ENCODE results near the gene FAM163A. TPM values are rescaled to one million over a fixed set of nuclear protein-coding genes. Genes with fewer than 3 reads are reported as not detected.

Gene FAM163A
- total RNA-seq, 5 donors from 2014 or later (not counting 1 experiment from before 2014, with no cell fraction given), result 0.25 TPM; not detected in 4

DNA sequence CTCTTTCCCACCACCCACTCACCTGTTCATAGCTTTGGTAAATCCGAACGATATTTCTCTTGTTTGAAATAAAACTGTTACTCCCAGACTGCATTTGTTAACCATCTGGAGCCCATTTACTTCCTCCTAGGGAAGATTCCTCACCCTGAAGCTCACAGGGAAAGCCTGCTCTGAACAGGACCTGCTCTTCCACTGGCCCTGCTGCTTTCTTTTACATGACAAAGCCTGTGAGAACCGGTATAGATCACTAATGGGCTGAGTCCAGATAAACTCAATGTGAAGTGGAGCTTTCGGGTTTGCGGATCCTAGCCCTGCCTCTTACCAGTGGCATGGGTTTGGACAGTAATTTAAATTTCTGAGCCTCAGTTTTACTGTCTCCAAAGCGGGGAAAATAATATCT is 45.2 kb downstream of the FAM163A start:
- no peaks in the 10 kb centered on the region for H3K4me1 ChIP-seq (ENCODE audit: control insufficient read depth in 1 of 2, extremely low read depth in 1 of 2, insufficient read depth in 2 of 2, low read length in 2 of 2)
- no peaks in the 10 kb centered on the region for H3K9me3 ChIP-seq
- DNase-seq, result no peak
- no peak for ATAC-seq (replicated peaks in 1 of 4)
- Mint-ChIP-seq H3K4me1 (no peaks in the 10 kb centered on the region), H3K27ac (no peak overlapping the region), H3K4me3 (no peak overlapping the region), H3K27me3 (peaks cover 7 to 16% of the 10 kb centered on the region in 2 donors), H3K36me3 (no peaks in the 10 kb centered on the region), H3K9me3 (no peaks in the 10 kb centered on the region)
- 55% methylated on average over 3 of the region's 6 CpGs for WGBS (ENCODE audit: insufficient coverage)
- POLR2A ChIA-PET, result interaction anchor here in 1 of 2 donors (0.7 kb wide), 1 partner anchor 306 kb away, joined by 3 read pairs; no protein-coding TSS in a partner anchor
- CTCF ChIA-PET, result no interaction called here
- H3K36me3 ChIP-seq (ENCODE audit: control insufficient read depth in 2 of 2, extremely low read depth in 1 of 2, insufficient read depth in 1 of 2, low read length in 1 of 2), result no peaks in the 10 kb centered on the region
- peaks cover 0 to 7% of the 10 kb centered on the region in 2 experiments for H3K27me3 ChIP-seq (replicated peaks in 1 of 2; ENCODE audit: control insufficient read depth in 2 of 2, extremely low read depth in 1 of 2, insufficient read depth in 2 of 2, low read length in 1 of 2)
- H3K27ac ChIP-seq (ENCODE audit: low read length), result no peak overlapping the region
- H3K4me3 ChIP-seq (ENCODE audit: control insufficient read depth in 1 of 2, extremely low read depth in 1 of 2, low read length in 1 of 2), result no peak overlapping the region

DNA sequence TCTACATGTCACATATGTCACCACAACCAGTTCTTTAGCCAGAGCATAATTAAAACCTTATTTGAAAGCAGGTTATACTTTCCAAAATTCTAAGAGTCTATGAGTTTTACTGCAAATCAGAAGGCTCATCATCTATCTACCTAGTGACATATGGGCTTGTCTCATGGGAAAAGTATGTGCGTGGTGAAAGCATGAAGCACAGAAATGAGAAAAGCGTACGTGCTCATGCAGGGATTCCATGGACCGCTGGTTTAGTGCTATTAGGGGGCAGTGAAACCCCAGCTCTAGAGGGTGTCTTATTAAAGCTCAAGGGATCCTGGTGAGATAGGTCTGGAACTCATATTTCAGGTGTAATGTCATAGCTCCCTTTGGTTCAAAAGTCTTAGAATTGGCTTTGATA is 50.2 kb downstream of the FAM163A start:
- POLR2A ChIA-PET, result interaction anchor here in 1 of 2 donors (0.7 kb wide), 1 partner anchor 32 kb away, joined by 4 read pairs; no protein-coding TSS in a partner anchor
- Histone ChIP-seq H3K27me3 (replicated peaks in 1 of 2; ENCODE audit: control insufficient read depth in 2 of 2, extremely low read depth in 1 of 2, insufficient read depth in 2 of 2, low read length in 1 of 2) (peaks cover 0 to 4% of the 10 kb centered on the region in 2 experiments), H3K4me1 (ENCODE audit: control insufficient read depth in 1 of 2, extremely low read depth in 1 of 2, insufficient read depth in 2 of 2, low read length in 2 of 2) (no peaks in the 10 kb centered on the region), H3K27ac (ENCODE audit: low read length) (no peak overlapping the region), H3K4me3 (ENCODE audit: control insufficient read depth in 1 of 2, extremely low read depth in 1 of 2, low read length in 1 of 2) (no peak overlapping the region), H3K9me3 (no peaks in the 10 kb centered on the region), H3K36me3 (ENCODE audit: control insufficient read depth in 2 of 2, extremely low read depth in 1 of 2, insufficient read depth in 1 of 2, low read length in 1 of 2) (no peaks in the 10 kb centered on the region)
- H3K36me3 Mint-ChIP-seq, result no peaks in the 10 kb centered on the region
- H3K27me3 Mint-ChIP-seq, result peaks cover 4 to 9% of the 10 kb centered on the region in 2 donors
- H3K4me3 Mint-ChIP-seq, result no peak overlapping the region
- no peaks in the 10 kb centered on the region for H3K4me1 Mint-ChIP-seq
- WGBS (ENCODE audit: insufficient coverage), result 100% methylated on average over 4 of the region's 4 CpGs
- ATAC-seq (replicated peaks in 1 of 4) (no peak), DNase-seq (no peak)
- CTCF ChIA-PET, result no interaction called here
- no peaks in the 10 kb centered on the region for H3K9me3 Mint-ChIP-seq
- H3K27ac Mint-ChIP-seq, result no peak overlapping the region

DNA sequence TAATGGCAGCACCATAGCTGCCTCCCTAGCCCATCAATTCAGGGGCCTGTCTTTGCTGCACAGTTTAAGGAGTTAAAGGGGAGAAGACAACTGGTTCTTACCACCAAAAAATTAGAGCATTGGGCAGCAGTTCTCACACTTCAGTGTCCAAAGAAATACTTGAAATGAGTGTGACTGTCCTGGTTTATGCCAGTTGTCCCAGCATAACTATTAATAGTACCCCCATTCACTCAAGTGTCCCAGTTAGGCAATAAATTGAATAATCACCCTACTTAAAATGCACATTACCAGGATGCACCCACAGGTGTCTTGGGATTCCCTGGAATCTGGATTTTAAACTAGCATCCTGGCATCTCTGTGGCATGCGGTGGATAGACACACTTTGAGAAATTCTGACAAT is 51.1 kb downstream of the FAM163A start:
- Histone ChIP-seq H3K4me1 (ENCODE audit: control insufficient read depth in 1 of 2, extremely low read depth in 1 of 2, insufficient read depth in 2 of 2, low read length in 2 of 2) (no peaks in the 10 kb centered on the region), H3K9me3 (no peaks in the 10 kb centered on the region), H3K27me3 (replicated peaks in 1 of 2; ENCODE audit: control insufficient read depth in 2 of 2, extremely low read depth in 1 of 2, insufficient read depth in 2 of 2, low read length in 1 of 2) (peaks cover 0 to 4% of the 10 kb centered on the region in 2 experiments), H3K4me3 (ENCODE audit: control insufficient read depth in 1 of 2, extremely low read depth in 1 of 2, low read length in 1 of 2) (no peak overlapping the region), H3K27ac (ENCODE audit: low read length) (no peak overlapping the region), H3K36me3 (ENCODE audit: control insufficient read depth in 2 of 2, extremely low read depth in 1 of 2, insufficient read depth in 1 of 2, low read length in 1 of 2) (no peaks in the 10 kb centered on the region)
- Mint-ChIP-seq H3K36me3 (no peaks in the 10 kb centered on the region), H3K9me3 (no peaks in the 10 kb centered on the region), H3K4me3 (no peak overlapping the region), H3K27ac (no peak overlapping the region), H3K27me3 (peaks cover 3 to 9% of the 10 kb centered on the region in 2 donors), H3K4me1 (no peaks in the 10 kb centered on the region)
- WGBS (ENCODE audit: insufficient coverage), result no CpG with 5 or more reads among the region's 1 CpG
- DNase-seq (no peak), ATAC-seq (replicated peaks in 1 of 4) (no peak)
- CTCF ChIA-PET, result no interaction called here
- POLR2A ChIA-PET, result interaction anchor here in 1 of 2 donors (0.6 kb wide), 1 partner anchor 26 kb away, joined by 6 read pairs; no protein-coding TSS in a partner anchor

DNA sequence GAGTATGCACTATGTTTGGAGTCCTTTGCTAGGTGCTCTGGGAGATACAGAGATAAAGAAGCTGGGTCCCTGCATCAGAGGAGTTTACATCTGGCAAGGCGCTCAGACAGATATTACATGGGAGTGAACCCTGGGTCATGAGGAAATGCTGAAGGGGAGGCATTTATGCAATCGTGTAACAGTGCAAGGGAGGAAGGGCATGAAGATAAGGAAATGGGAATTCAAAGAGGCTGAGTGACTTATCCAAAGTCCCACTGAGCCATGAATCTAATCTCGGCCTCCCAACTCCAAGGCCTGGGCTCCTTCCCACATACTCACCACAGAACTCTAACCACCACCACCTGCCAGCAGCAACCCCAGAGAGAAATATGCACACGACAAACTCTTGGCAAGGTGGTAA is 51.6 kb downstream of the FAM163A start:
- Histone ChIP-seq H3K27me3 (replicated peaks in 1 of 2; ENCODE audit: control insufficient read depth in 2 of 2, extremely low read depth in 1 of 2, insufficient read depth in 2 of 2, low read length in 1 of 2) (peaks cover 0 to 4% of the 10 kb centered on the region in 2 experiments), H3K9me3 (no peaks in the 10 kb centered on the region), H3K36me3 (ENCODE audit: control insufficient read depth in 2 of 2, extremely low read depth in 1 of 2, insufficient read depth in 1 of 2, low read length in 1 of 2) (no peaks in the 10 kb centered on the region), H3K4me1 (ENCODE audit: control insufficient read depth in 1 of 2, extremely low read depth in 1 of 2, insufficient read depth in 2 of 2, low read length in 2 of 2) (no peaks in the 10 kb centered on the region), H3K27ac (ENCODE audit: low read length) (no peak overlapping the region), H3K4me3 (ENCODE audit: control insufficient read depth in 1 of 2, extremely low read depth in 1 of 2, low read length in 1 of 2) (no peak overlapping the region)
- H3K27me3 Mint-ChIP-seq, result peaks cover 3 to 4% of the 10 kb centered on the region in 2 donors
- H3K4me1 Mint-ChIP-seq, result no peaks in the 10 kb centered on the region
- ATAC-seq (replicated peaks in 1 of 4) (no peak), DNase-seq (no peak)
- ChIA-PET POLR2A (interaction anchor here in 1 of 2 donors (0.6 kb wide), 1 partner anchor 25 kb away, joined by 6 read pairs; no protein-coding TSS in a partner anchor), CTCF (no interaction called here)
- no peaks in the 10 kb centered on the region for H3K9me3 Mint-ChIP-seq
- 100% methylated on average over 1 of the region's 4 CpGs for WGBS (ENCODE audit: insufficient coverage)
- H3K4me3 Mint-ChIP-seq, result no peak overlapping the region
- no peaks in the 10 kb centered on the region for H3K36me3 Mint-ChIP-seq
- no peak overlapping the region for H3K27ac Mint-ChIP-seq

DNA sequence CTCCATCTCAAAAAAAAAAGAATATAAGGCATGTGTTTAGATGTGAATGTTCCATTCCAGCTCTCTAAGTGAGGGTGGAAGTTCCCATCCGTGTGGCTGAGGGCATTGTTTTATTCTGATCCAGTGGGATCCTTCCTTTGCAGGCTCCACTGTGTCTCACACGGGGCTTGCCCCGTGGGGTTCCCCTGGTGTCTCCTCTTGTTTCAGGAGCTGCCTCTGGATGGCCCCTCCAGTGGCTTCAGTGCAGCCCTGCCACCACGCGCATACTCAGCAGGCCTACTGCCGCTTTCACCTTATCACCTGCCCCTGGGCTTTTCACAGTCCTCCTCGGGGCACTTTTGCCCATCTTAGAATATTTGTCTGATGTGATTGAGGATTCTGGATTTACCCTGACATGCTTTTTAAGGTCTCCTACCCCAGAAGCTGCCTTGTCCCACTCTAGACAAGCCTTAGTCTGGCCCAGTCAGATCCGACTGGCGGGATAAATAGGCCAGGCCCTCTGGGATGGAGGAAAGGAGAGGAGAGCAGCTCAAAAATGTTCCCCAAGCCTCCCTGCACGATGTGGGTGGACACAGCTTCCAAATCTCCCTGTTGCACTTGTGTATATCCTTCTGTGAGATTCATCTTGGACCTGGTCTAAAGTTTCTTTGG is 55.2 kb downstream of the FAM163A start:
- WGBS (ENCODE audit: insufficient coverage), result 85% methylated on average over 5 of the region's 10 CpGs
- no peaks in the 10 kb centered on the region for H3K36me3 ChIP-seq (ENCODE audit: control insufficient read depth in 2 of 2, extremely low read depth in 1 of 2, insufficient read depth in 1 of 2, low read length in 1 of 2)
- no peak for ATAC-seq (replicated peaks in 1 of 4)
- Mint-ChIP-seq H3K4me3 (no peak overlapping the region), H3K27ac (no peak overlapping the region), H3K9me3 (no peaks in the 10 kb centered on the region), H3K4me1 (no peaks in the 10 kb centered on the region), H3K36me3 (no peaks in the 10 kb centered on the region), H3K27me3 (no peaks in the 10 kb centered on the region)
- peaks cover 0 to 5% of the 10 kb centered on the region in 2 experiments for H3K27me3 ChIP-seq (replicated peaks in 1 of 2; ENCODE audit: control insufficient read depth in 2 of 2, extremely low read depth in 1 of 2, insufficient read depth in 2 of 2, low read length in 1 of 2)
- H3K9me3 ChIP-seq, result no peaks in the 10 kb centered on the region
- DNase-seq, result no peak
- POLR2A ChIA-PET, result no interaction called here
- H3K27ac ChIP-seq (ENCODE audit: low read length), result no peak overlapping the region
- CTCF ChIA-PET, result interaction anchor here (0.6 to 1.9 kb wide), 4 partner anchors 11 to 92 kb away, joined by 3 to 5 read pairs (median 3); no protein-coding TSS in a partner anchor
- no peak overlapping the region for H3K4me3 ChIP-seq (ENCODE audit: control insufficient read depth in 1 of 2, extremely low read depth in 1 of 2, low read length in 1 of 2)
- H3K4me1 ChIP-seq (ENCODE audit: control insufficient read depth in 1 of 2, extremely low read depth in 1 of 2, insufficient read depth in 2 of 2, low read length in 2 of 2), result no peaks in the 10 kb centered on the region

DNA sequence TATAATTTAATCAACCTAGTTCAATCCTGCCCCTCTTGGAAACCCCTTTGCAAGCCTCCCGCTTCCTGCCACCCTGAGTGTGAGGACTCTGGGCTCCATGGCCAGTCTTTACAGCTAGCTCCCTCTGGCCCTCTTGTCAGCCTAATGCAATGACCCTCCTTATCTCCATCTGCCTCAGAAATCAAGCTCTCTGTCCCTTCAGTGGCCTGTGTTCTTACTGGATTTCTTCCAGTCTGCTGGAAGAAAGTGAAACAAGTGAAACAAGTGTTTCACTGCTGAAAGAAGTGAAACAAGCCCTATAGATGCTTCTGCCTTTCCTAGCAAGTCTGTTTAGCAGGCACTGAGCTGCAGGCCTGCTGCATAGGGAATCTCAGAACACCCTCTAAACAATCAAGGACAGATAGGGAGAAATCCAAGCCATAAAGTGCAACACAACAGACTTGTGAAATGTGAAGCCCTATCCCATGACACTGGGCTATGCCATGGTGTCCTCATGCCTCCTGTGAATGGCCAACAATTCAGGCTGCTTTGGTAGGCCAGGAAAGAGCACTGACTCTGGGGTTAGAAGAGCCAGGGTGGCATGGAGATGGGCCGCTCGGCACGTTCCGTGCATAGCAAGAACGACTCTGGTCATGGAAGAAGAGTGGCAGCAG is 55.9 kb downstream of the FAM163A start:
- ChIA-PET CTCF (interaction anchor here (0.6 to 1.9 kb wide), 4 partner anchors 10 to 16 kb away, joined by 3 to 5 read pairs (median 3); no protein-coding TSS in a partner anchor), POLR2A (no interaction called here)
- H3K4me3 Mint-ChIP-seq, result no peak overlapping the region
- H3K4me3 ChIP-seq (ENCODE audit: control insufficient read depth in 1 of 2, extremely low read depth in 1 of 2, low read length in 1 of 2), result no peak overlapping the region
- ATAC-seq (replicated peaks in 1 of 4), result no peak
- H3K9me3 ChIP-seq, result no peaks in the 10 kb centered on the region
- no peaks in the 10 kb centered on the region for H3K4me1 ChIP-seq (ENCODE audit: control insufficient read depth in 1 of 2, extremely low read depth in 1 of 2, insufficient read depth in 2 of 2, low read length in 2 of 2)
- peaks cover 0 to 2% of the 10 kb centered on the region in 2 experiments for H3K27me3 ChIP-seq (replicated peaks in 1 of 2; ENCODE audit: control insufficient read depth in 2 of 2, extremely low read depth in 1 of 2, insufficient read depth in 2 of 2, low read length in 1 of 2)
- no peak overlapping the region for H3K27ac ChIP-seq (ENCODE audit: low read length)
- no peaks in the 10 kb centered on the region for H3K27me3 Mint-ChIP-seq
- 100% methylated on average over 1 of the region's 6 CpGs for WGBS (ENCODE audit: insufficient coverage)
- H3K36me3 Mint-ChIP-seq, result no peaks in the 10 kb centered on the region
- no peaks in the 10 kb centered on the region for H3K4me1 Mint-ChIP-seq
- DNase-seq, result no peak
- H3K9me3 Mint-ChIP-seq, result no peaks in the 10 kb centered on the region
- H3K27ac Mint-ChIP-seq, result no peak overlapping the region
- no peaks in the 10 kb centered on the region for H3K36me3 ChIP-seq (ENCODE audit: control insufficient read depth in 2 of 2, extremely low read depth in 1 of 2, insufficient read depth in 1 of 2, low read length in 1 of 2)

Measured in T-cell (primary cell).